T-helper 1 cell treated with Interleukin-12 subunit alpha and Interleukin-12 subunit beta and Interleukin-4 antibody, amounts not matched to agents 30 μg/mL and 1 μg/mL, for 36 hours (primary cell): ENCODE data around the gene ATP8B2.
"Not testable (repeated sequence)": the region's sequence is repeated elsewhere in the genome, so short reads cannot be mapped to it uniquely, and the experiment has no call there.

Source experiments
- H3K27ac Mint-ChIP-seq: one replicate; pipeline ENCODE4 v1.8.0; 2021; ENCODE audit warnings: mild to moderate bottlenecking, mixed read lengths
- H3K27me3 Mint-ChIP-seq: one replicate; pipeline ENCODE4 v1.8.0; 2021; ENCODE audit warnings: low read depth, mixed read lengths
- H3K36me3 Mint-ChIP-seq: one replicate; pipeline ENCODE4 v1.8.0; 2021; ENCODE audit warnings: low read depth, mixed read lengths
- H3K4me1 Mint-ChIP-seq: one replicate; pipeline ENCODE4 v1.8.0; 2021; ENCODE audit warnings: low read depth, mixed read lengths
- H3K4me3 Mint-ChIP-seq: one replicate; pipeline ENCODE4 v1.8.0; 2021; ENCODE audit warnings: mild to moderate bottlenecking, moderate library complexity, mixed read lengths
- H3K9me3 Mint-ChIP-seq: one replicate; pipeline ENCODE4 v1.8.0; 2021; ENCODE audit warnings: mixed read lengths

Gene ATP8B2

GRCh38 chr1:154329551-154330131, 4.3 kb downstream of the ATP8B2 start:
- H3K27ac Mint-ChIP-seq, result peak overlapping the region; percentile 88
- peaks cover 52% of the 10 kb centered on the region for H3K4me1 Mint-ChIP-seq
- peaks cover 36% of the 10 kb centered on the region for H3K36me3 Mint-ChIP-seq
- H3K9me3 Mint-ChIP-seq, result no peaks in the 10 kb centered on the region
- peak overlapping the region; percentile 63 for H3K4me3 Mint-ChIP-seq
- no peaks in the 10 kb centered on the region for H3K27me3 Mint-ChIP-seq

GRCh38 chr1:154330669-154331068, 5.3 kb downstream of the ATP8B2 start:
- Mint-ChIP-seq H3K27me3 (no peaks in the 10 kb centered on the region), H3K36me3 (peaks cover 42% of the 10 kb centered on the region), H3K4me1 (peaks cover 59% of the 10 kb centered on the region), H3K27ac (peak overlapping the region; percentile 79), H3K9me3 (no peaks in the 10 kb centered on the region), H3K4me3 (peak overlapping the region; percentile 58)

DNA sequence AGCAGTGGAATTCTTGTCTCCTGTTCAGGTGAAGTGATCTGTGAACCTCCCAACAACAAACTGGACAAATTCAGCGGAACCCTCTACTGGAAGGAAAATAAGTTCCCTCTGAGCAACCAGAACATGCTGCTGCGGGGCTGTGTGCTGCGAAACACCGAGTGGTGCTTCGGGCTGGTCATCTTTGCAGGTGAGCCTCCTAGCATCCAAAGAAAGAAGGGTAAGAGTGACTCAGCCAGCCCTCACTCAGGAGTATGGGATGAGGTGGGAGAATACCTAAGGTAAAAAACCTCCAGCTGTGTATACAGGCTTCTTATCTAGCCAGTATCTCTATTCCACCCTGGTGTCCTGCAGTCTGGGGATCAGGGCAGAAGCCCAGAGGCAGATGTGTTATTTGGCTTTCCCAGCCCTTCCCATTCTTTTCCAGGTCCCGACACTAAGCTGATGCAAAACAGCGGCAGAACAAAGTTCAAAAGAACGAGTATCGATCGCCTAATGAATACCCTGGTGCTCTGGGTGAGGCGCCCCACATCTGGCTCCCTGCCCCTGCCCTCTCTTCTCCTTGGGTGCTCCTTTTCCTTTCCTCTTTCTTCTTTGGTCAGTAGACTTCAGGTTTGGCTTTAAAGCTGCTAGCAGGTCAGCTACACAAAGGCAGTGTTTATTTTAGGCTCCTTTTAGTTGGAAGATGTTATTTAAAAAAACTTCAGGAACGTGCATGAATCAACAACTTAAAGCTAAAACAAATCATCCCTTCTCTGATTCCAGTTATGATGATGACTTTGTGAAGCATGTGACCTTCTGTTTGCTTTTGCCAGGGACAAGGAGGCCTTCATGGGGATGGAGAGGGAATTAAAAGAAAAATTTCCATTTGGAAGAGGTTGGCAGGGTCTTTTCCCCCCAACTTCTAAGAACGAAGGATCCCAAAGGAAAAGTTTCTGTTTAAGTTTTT, 9.0 kb downstream of the ATP8B2 start:
- Mint-ChIP-seq H3K36me3 (peaks cover 65% of the 10 kb centered on the region), H3K27me3 (no peaks in the 10 kb centered on the region), H3K27ac (peak overlapping the region; percentile 67), H3K4me1 (peaks cover 61% of the 10 kb centered on the region), H3K4me3 (no peak overlapping the region), H3K9me3 (no peaks in the 10 kb centered on the region)

- no peaks in the 10 kb centered on the region for H3K27me3 Mint-ChIP-seq
- peak overlapping the region; percentile 45 for H3K4me3 Mint-ChIP-seq
- H3K4me1 Mint-ChIP-seq, result peaks cover 57% of the 10 kb centered on the region
- H3K36me3 Mint-ChIP-seq, result peaks cover 63% of the 10 kb centered on the region
- H3K27ac Mint-ChIP-seq, result peak overlapping the region; percentile 87
- no peaks in the 10 kb centered on the region for H3K9me3 Mint-ChIP-seq
Observed at GRCh38 chr1:154335025-154335714, 9.8 kb downstream of the ATP8B2 start.

GRCh38 chr1:154337253-154337894, 12.0 kb downstream of the ATP8B2 start:
- Mint-ChIP-seq H3K27ac (peak overlapping the region; percentile 83), H3K27me3 (no peaks in the 10 kb centered on the region), H3K9me3 (no peaks in the 10 kb centered on the region), H3K36me3 (peaks cover 64% of the 10 kb centered on the region), H3K4me3 (peak overlapping the region; percentile 50), H3K4me1 (peaks cover 54% of the 10 kb centered on the region)

DNA sequence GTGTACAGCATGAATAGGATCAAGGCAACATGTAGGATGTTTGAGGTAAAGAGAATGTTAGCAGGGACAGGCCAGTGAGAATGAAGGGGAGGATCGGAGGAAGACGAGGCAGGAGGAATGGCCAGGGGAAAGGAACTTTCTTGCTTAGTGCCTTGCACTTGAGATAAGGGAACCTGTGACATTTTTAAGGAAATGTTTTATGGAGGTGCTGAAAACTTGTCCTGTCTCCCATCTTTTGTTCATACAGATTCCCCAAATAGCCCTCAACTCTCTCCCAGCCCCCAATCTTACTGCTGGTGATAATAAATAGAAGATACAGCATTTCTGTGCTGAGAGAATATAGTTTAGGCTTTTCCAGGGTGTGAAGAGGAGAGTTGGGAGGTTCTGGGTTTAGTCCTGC, 13.6 kb downstream of the ATP8B2 start:
- H3K27ac Mint-ChIP-seq, result peak overlapping the region; percentile 6
- peaks cover 68% of the 10 kb centered on the region for H3K4me1 Mint-ChIP-seq
- peaks cover 71% of the 10 kb centered on the region for H3K36me3 Mint-ChIP-seq

GRCh38 chr1:154341366-154341765, 16.0 kb downstream of the ATP8B2 start:
- H3K27me3 Mint-ChIP-seq, H3K27ac Mint-ChIP-seq, H3K9me3 Mint-ChIP-seq, H3K4me3 Mint-ChIP-seq: not testable (repeated sequence)
- peaks cover 79% of the 10 kb centered on the region for H3K36me3 Mint-ChIP-seq
- H3K4me1 Mint-ChIP-seq, result peaks cover 71% of the 10 kb centered on the region

More for the DNA sequence above, 13.6 kb downstream of the ATP8B2 start:
- no peaks in the 10 kb centered on the region for H3K27me3 Mint-ChIP-seq
- H3K4me3 Mint-ChIP-seq, result no peak overlapping the region
- no peaks in the 10 kb centered on the region for H3K9me3 Mint-ChIP-seq

GRCh38 chr1:154342132-154342531, 16.8 kb downstream of the ATP8B2 start:
- Mint-ChIP-seq H3K36me3 (peaks cover 81% of the 10 kb centered on the region), H3K27ac (peak overlapping the region; percentile 88)

GRCh38 chr1:154342836-154343472, 17.6 kb downstream of the ATP8B2 start:
- H3K9me3 Mint-ChIP-seq, result no peaks in the 10 kb centered on the region
- peaks cover 77% of the 10 kb centered on the region for H3K36me3 Mint-ChIP-seq
- H3K4me1 Mint-ChIP-seq, result peaks cover 66% of the 10 kb centered on the region
- peak overlapping the region; percentile 79 for H3K4me3 Mint-ChIP-seq
- no peaks in the 10 kb centered on the region for H3K27me3 Mint-ChIP-seq
- peak overlapping the region; percentile 88 for H3K27ac Mint-ChIP-seq

More at GRCh38 chr1:154342132-154342531, 16.8 kb downstream of the ATP8B2 start:
- peak overlapping the region; percentile 79 for H3K4me3 Mint-ChIP-seq
- H3K4me1 Mint-ChIP-seq, result peaks cover 71% of the 10 kb centered on the region
- no peaks in the 10 kb centered on the region for H3K9me3 Mint-ChIP-seq
- H3K27me3 Mint-ChIP-seq, result no peaks in the 10 kb centered on the region

- Mint-ChIP-seq H3K9me3 (no peaks in the 10 kb centered on the region), H3K4me3 (peak overlapping the region; percentile 45), H3K27me3 (no peaks in the 10 kb centered on the region), H3K27ac (peak overlapping the region; percentile 66), H3K36me3 (peaks cover 79% of the 10 kb centered on the region), H3K4me1 (peaks cover 51% of the 10 kb centered on the region)
Observed at GRCh38 chr1:154344977-154345837, 19.9 kb downstream of the ATP8B2 start.

DNA sequence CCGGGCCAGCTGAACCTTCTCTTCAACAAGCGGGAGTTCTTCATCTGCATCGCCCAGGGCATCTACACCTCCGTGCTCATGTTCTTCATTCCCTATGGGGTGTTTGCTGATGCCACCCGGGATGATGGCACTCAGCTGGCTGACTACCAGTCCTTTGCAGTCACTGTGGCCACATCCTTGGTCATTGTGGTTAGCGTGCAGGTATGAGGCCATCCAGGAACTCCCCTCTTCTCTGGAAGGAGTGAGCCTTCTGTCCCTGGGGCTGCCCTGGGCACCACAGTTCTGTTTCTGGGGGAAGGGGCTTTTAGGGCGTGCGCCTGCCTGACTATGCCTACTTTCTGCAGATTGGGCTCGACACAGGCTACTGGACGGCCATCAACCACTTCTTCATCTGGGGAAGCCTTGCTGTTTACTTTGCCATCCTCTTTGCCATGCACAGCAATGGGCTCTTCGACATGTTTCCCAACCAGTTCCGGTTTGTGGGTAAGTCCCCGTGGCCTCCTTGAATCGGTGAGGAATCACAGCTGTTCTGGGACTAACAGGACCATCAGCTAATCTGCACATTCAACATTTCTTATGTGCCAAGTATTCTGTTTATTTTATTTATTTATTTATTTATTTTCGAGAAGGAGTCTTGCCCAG, 21.1 kb downstream of the ATP8B2 start:
- no peaks in the 10 kb centered on the region for H3K9me3 Mint-ChIP-seq
- H3K36me3 Mint-ChIP-seq, result peaks cover 68% of the 10 kb centered on the region
- no peak overlapping the region for H3K4me3 Mint-ChIP-seq
- H3K27me3 Mint-ChIP-seq, result no peaks in the 10 kb centered on the region
- H3K27ac Mint-ChIP-seq, result no peak overlapping the region
- H3K4me1 Mint-ChIP-seq, result peaks cover 47% of the 10 kb centered on the region

DNA sequence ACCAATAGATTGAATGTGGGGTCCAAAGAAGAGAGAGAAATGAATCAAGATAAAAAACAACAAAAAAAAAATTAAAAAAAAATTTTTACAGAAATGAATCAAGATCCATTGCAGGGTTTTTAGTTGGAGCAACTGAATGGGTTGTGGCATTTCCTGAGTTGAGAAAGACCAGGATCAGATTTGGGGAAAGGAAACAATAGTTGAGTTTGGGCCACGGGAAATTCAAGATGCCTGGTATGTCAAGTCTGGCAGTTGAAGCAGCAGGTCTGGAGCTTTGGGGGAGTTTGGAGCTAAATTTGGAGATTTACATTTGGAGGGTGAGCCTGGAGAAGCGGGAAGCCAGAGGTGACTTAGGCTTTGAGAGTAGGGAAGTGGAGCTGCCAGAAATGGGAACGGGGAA, 22.6 kb downstream of the ATP8B2 start:
- Mint-ChIP-seq H3K36me3 (peaks cover 55% of the 10 kb centered on the region), H3K9me3 (no peaks in the 10 kb centered on the region), H3K27me3 (no peaks in the 10 kb centered on the region), H3K4me3 (no peak overlapping the region), H3K27ac (no peak overlapping the region), H3K4me1 (peaks cover 43% of the 10 kb centered on the region)
